ENCODE measurements around the gene TSPO2.
"Not testable (repeated sequence)": the region's sequence is repeated elsewhere in the genome, so short reads cannot be mapped to it uniquely, and the experiment has no call there.

DNA sequence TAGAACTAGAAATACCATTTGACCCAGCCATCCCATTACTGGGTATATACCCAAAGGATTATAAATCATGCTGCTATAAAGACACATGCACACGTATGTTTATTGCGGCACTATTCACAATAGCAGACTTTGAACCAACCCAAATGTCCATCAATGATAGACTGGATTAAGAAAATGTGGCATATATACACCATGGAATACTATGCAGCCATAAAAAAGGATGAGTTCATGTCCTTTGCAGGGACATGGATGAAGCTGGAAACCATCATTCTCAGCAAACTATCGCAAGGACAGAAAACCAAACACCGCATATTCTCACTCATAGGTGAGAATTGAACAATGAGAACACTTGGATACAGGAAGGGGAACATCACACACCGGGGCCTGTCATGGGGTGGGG is 26.4 kb upstream of the TSPO2 start:
- not testable (repeated sequence) for TF ChIP-seq CTCF (conservative IDR thresholded peaks at IDR 0.05 in 1 of 2, IDR thresholded peaks at IDR 0.05 in 1 of 2; ENCODE audit: low read depth in 1 of 2, low read length in 2 of 2); EZH2 (IDR thresholded peaks at IDR 0.05; ENCODE audit: low read length, missing control alignments)
